Mucosa of rectum (tissue), 2 donors: ENCODE data around the gene MEG3.
"Not testable (repeated sequence)": the region's sequence is repeated elsewhere in the genome, so short reads cannot be mapped to it uniquely, and the experiment has no call there.

ENCODE experiments used
- H3K27ac ChIP-seq, 2 donors: one replicate each; pipeline ENCODE4 v1.7.0; 2013; ENCODE audit warnings: inconsistent platforms in 2 of 2, low read depth in 2 of 2, low read length in 2 of 2
- H3K27me3 ChIP-seq, 2 donors: one replicate each; pipeline ENCODE4 v1.7.0; 2013; ENCODE audit warnings: low read length in 2 of 2; ENCODE audit not compliant: control insufficient read depth in 2 of 2, insufficient read depth in 2 of 2
- H3K36me3 ChIP-seq, 2 donors: one replicate each; pipeline ENCODE4 v1.7.0; 2013; ENCODE audit warnings: low read length in 2 of 2; ENCODE audit not compliant: control insufficient read depth in 2 of 2, insufficient read depth in 2 of 2
- H3K4me1 ChIP-seq, 2 donors: one replicate each; pipeline ENCODE4 v1.7.0; 2013; ENCODE audit warnings: low read length in 2 of 2, mild to moderate bottlenecking in 1 of 2; ENCODE audit not compliant: control insufficient read depth in 2 of 2, insufficient read depth in 2 of 2
- H3K4me3 ChIP-seq, 2 donors: one replicate each; pipeline ENCODE4 v1.7.0; 2013; ENCODE audit warnings: low read length in 2 of 2
- H3K9ac ChIP-seq, 2 donors: one replicate each; pipeline ENCODE4 v1.7.0; 2013; ENCODE audit warnings: low read length in 2 of 2, low read depth in 1 of 2, mild to moderate bottlenecking in 1 of 2
- H3K9me3 ChIP-seq, 2 donors: one replicate each; pipeline ENCODE4 v1.7.0; 2013; ENCODE audit warnings: low read length in 2 of 2; ENCODE audit not compliant: control insufficient read depth in 2 of 2
- donor health status: healthy.
- donor health status: Normal muscosa, but diverticular disease.

The MEG3 gene

GRCh38 chr14:100788942-100789341 is 37.0 kb upstream of the MEG3 start:
- Histone ChIP-seq H3K36me3 (no peaks in the 10 kb centered on the region), H3K9me3 (no peaks in the 10 kb centered on the region), H3K27me3 (peaks cover 0 to 3% of the 10 kb centered on the region in 2 donors), H3K4me1 (no peaks in the 10 kb centered on the region), H3K27ac (no peak overlapping the region), H3K9ac (no peak overlapping the region), H3K4me3 (no peak overlapping the region)

DNA sequence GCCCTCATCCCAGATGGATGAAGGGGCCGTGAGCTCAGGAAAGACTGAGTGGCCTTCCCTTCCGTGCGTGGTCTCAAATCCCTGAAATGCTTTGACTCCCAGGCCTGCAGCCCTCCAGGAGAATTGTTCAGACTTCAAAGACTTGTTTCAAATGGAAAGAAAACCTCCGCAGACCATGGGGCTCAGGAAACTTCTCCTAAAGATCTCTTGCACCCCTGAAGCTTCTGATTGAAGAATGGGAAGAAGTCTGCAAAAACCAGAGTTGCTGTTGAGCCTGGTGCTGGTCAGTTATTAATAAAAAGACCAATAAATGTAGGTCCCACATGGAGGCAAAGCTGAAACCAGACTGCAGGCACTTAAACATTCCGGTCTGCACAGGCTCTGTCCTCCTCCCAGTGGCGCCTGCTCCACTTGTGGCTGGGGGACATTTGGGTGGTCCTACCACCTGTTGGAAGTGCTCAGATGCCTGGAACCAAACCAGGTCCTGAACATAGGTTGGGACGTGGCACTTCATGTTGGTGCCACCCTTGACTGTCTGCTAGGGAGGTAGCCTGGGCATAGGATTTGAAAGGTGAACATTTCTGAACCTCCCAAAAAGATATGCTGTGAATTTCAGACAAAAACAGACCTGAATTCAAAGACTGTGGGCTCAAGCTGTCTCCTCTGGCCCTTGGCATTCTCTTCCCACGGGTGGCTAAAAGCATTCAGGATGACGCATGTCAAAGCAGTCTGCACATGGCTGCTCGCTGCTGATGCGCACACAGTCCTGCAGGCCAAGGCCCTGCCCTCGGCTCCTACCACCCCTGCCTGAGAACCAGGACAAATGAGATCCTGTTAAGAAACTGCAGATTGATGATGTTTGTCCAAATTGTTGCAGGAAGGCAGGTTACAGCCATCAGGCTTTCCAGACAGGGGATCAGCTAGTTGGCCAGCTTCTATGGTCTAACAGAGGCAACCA is 36.2 kb upstream of the MEG3 start:
- peaks cover 0 to 3% of the 10 kb centered on the region in 2 donors for H3K27me3 ChIP-seq
- H3K9me3 ChIP-seq: no peaks in the 10 kb centered on the region
- no peak overlapping the region for H3K4me3 ChIP-seq
- H3K27ac ChIP-seq: no peak overlapping the region
- no peak overlapping the region for H3K9ac ChIP-seq
- H3K4me1 ChIP-seq: no peaks in the 10 kb centered on the region
- H3K36me3 ChIP-seq: no peaks in the 10 kb centered on the region

- Histone ChIP-seq H3K4me3 (no peak overlapping the region), H3K27ac (no peak overlapping the region), H3K27me3 (peaks cover 0 to 3% of the 10 kb centered on the region in 2 donors), H3K9ac (no peak overlapping the region), H3K9me3 (no peaks in the 10 kb centered on the region), H3K4me1 (no peaks in the 10 kb centered on the region), H3K36me3 (no peaks in the 10 kb centered on the region)
Observed at GRCh38 chr14:100790502-100791347, 35.2 kb upstream of the MEG3 start.

GRCh38 chr14:100791348-100791735 is 34.6 kb upstream of the MEG3 start:
- Histone ChIP-seq H3K4me1 (no peaks in the 10 kb centered on the region), H3K4me3 (no peak overlapping the region), H3K27me3 (peaks cover 0 to 3% of the 10 kb centered on the region in 2 donors)

GRCh38 chr14:100791995-100792394 is 33.9 kb upstream of the MEG3 start:
- Histone ChIP-seq H3K36me3 (no peaks in the 10 kb centered on the region), H3K27ac (no peak overlapping the region), H3K9me3 (no peaks in the 10 kb centered on the region), H3K4me1 (no peaks in the 10 kb centered on the region), H3K4me3 (no peak overlapping the region), H3K9ac (no peak overlapping the region), H3K27me3 (peaks cover 0 to 3% of the 10 kb centered on the region in 2 donors)

More at GRCh38 chr14:100791348-100791735, 34.6 kb upstream of the MEG3 start:
- H3K9me3 ChIP-seq: no peaks in the 10 kb centered on the region
- H3K36me3 ChIP-seq: no peaks in the 10 kb centered on the region
- H3K9ac ChIP-seq: no peak overlapping the region
- no peak overlapping the region for H3K27ac ChIP-seq

GRCh38 chr14:100796946-100797345 is 29.0 kb upstream of the MEG3 start:
- no peaks in the 10 kb centered on the region for H3K36me3 ChIP-seq
- H3K9me3 ChIP-seq: no peaks in the 10 kb centered on the region
- no peak overlapping the region for H3K4me3 ChIP-seq
- H3K27me3 ChIP-seq: no peaks in the 10 kb centered on the region
- H3K4me1 ChIP-seq: no peaks in the 10 kb centered on the region
- H3K9ac ChIP-seq: no peak overlapping the region
- H3K27ac ChIP-seq: no peak overlapping the region

DNA sequence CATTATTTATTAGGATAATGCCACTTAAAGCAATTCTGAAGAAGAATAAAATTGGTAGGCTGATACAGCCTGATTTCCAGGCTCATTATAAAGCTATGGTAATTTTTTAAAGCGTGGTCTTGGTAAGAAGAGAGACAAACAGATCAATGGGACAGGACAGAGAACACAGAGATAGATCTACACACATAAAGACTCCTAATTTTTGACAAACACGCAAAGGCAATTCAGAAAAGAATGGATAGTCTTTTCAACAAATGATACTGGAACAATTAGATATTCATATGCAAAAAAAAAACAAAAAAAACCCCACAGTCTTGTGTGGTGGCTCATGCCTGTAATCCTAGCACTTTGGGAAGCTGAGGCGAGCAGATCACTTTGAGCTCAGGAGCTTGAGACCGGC is 25.9 kb upstream of the MEG3 start:
- no peaks in the 10 kb centered on the region for H3K27me3 ChIP-seq
- no peaks in the 10 kb centered on the region for H3K36me3 ChIP-seq
- no peak overlapping the region for H3K27ac ChIP-seq
- H3K4me3 ChIP-seq: no peak overlapping the region
- no peaks in the 10 kb centered on the region for H3K9me3 ChIP-seq
- no peaks in the 10 kb centered on the region for H3K4me1 ChIP-seq
- H3K9ac ChIP-seq: no peak overlapping the region

DNA sequence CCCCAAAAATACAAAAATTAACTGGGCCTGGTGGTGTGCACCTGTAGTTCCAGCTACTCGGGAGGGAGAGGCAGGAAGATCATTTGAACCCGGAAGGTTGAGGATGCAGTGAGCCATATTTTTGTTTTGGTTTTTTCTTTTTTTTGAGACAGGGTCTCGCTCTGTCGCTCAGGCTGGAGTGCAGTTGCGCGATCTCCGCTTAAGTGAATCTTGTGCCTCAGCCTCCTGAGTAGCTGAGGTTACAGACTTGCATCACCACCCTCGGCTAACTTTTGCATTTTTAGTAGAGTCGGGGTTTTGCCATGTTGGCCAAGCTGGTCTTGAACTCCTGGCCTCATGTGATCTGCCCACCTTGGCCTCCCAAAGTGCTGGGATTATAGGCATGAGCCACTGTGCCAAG is 24.5 kb upstream of the MEG3 start:
- H3K4me1 ChIP-seq, H3K9ac ChIP-seq, H3K4me3 ChIP-seq, H3K27ac ChIP-seq, H3K9me3 ChIP-seq, H3K27me3 ChIP-seq, H3K36me3 ChIP-seq: not testable (repeated sequence)

DNA sequence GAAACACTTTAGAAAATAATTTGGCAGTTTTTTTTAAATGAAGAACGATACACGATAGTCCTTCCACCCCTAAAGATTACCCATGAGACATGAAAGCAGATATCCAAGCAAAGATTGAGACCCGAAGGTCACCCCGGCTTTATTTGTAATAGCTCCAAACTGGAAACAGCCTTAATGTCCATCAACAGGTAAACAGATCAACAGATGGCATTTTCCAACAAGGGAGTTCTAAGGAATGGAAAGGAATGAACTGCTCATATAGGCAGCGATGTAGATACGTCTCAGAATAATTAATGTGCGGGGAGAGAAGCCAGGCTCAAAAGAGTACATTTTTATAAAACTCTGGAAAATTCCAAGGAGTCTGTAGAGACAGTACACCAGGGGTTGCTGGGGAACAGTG is 23.7 kb upstream of the MEG3 start:
- no peak overlapping the region for H3K4me3 ChIP-seq
- no peaks in the 10 kb centered on the region for H3K4me1 ChIP-seq
- no peak overlapping the region for H3K27ac ChIP-seq
- H3K9me3 ChIP-seq: no peaks in the 10 kb centered on the region
- no peaks in the 10 kb centered on the region for H3K27me3 ChIP-seq
- H3K36me3 ChIP-seq: no peaks in the 10 kb centered on the region
- no peak overlapping the region for H3K9ac ChIP-seq

- no peak overlapping the region for H3K4me3 ChIP-seq
- no peaks in the 10 kb centered on the region for H3K9me3 ChIP-seq
- no peaks in the 10 kb centered on the region for H3K27me3 ChIP-seq
- H3K9ac ChIP-seq: no peak overlapping the region
- no peaks in the 10 kb centered on the region for H3K36me3 ChIP-seq
- no peaks in the 10 kb centered on the region for H3K4me1 ChIP-seq
- H3K27ac ChIP-seq: no peak overlapping the region
Observed at GRCh38 chr14:100802766-100803165, 23.2 kb upstream of the MEG3 start.
